Breast epithelium (tissue), 4 donors: ENCODE results near the gene LYPD4. TPM values are rescaled to one million over a fixed set of nuclear protein-coding genes. Genes with fewer than 3 reads are reported as not detected.
"Not testable (repeated sequence)": the region's sequence is repeated elsewhere in the genome, so short reads cannot be mapped to it uniquely, and the experiment has no call there.

ENCODE experiments used
- DNase-seq, 2 donors: peaks; one replicate each; pipeline ENCODE4 v3.0.0-alpha.2; 2019; ENCODE audit warnings: low spot score in 2 of 2
- H3K27ac ChIP-seq, 2 donors: fragments of 200-600 bp; sonication (generic) in 1 of 2; one replicate each; pipeline ENCODE4 v1.5.1; 2016 to 2019; ENCODE audit warnings: mild to moderate bottlenecking in 1 of 2
- H3K27me3 ChIP-seq, 2 donors: fragments of 200-600 bp; sonication (generic) in 1 of 2; one replicate each; pipeline versions ENCODE4 v1.5.1 to v1.6.0; 2017 to 2019; ENCODE audit warnings: control low read depth in 1 of 2, mild to moderate bottlenecking in 1 of 2
- H3K36me3 ChIP-seq: fragments of 200-600 bp; one replicate; pipeline ENCODE4 v1.5.1; 2019
- H3K4me1 ChIP-seq, 2 donors: fragments of 200-600 bp; sonication (generic); one replicate each; pipeline ENCODE4 v1.5.1; 2016 to 2019; ENCODE audit warnings: control low read depth in 1 of 2
- H3K4me3 ChIP-seq, 3 donors: fragments of 200-600 bp; sonication (generic); 1 replicate in 2 of 3; 2 replicates in 1 of 3; pipeline ENCODE4 v1.5.1; 2016 to 2019; ENCODE audit warnings: mild to moderate bottlenecking in 3 of 3, moderate library complexity in 2 of 3
- H3K9me3 ChIP-seq, 2 donors: fragments of 200-600 bp; sonication (generic) in 1 of 2; one replicate each; pipeline ENCODE4 v1.5.1; 2016 to 2019; ENCODE audit warnings: control low read depth in 1 of 2
- POLR2A ChIP-seq: fragments of 450-650 bp; IDR thresholded peaks from one replicate; pipeline ENCODE4 v1.6.1; 2016; ENCODE audit warnings: antibody characterized with exemption, mild to moderate bottlenecking, moderate library complexity
- POLR2AphosphoS5 ChIP-seq, 3 donors: sonication (generic); formaldehyde crosslinking; IDR thresholded peaks; one replicate each; pipeline ENCODE4 v1.6.1; 2017; ENCODE audit warnings: antibody characterized with exemption in 3 of 3
- intact Hi-C: fragments of 100-400 bp; cut with DNase I; formaldehyde crosslinking; loops from one replicate; pipeline ENCODE4 v1.15.1; 2023; ENCODE audit warnings: low total_unique reads
- total RNA-seq, 3 donors: library from RNA; depleted of rRNA; stranded (reverse); fragments of >200 nt; gene quantifications; one replicate each; pipeline ENCODE4 v1.1.0, GENCODE V29; 2016
- TF ChIP-seq, protein P1 (sequence below), 3 donors: fragments of 450-650 bp; IDR thresholded peaks; one replicate each; pipeline ENCODE4 v1.5.1; 2016 to 2017; ENCODE audit warnings: antibody characterized with exemption in 3 of 3, mild to moderate bottlenecking in 3 of 3, moderate library complexity in 3 of 3

The LYPD4 gene
- total RNA-seq, 3 donors from 2014 or later: not detected

DNA sequence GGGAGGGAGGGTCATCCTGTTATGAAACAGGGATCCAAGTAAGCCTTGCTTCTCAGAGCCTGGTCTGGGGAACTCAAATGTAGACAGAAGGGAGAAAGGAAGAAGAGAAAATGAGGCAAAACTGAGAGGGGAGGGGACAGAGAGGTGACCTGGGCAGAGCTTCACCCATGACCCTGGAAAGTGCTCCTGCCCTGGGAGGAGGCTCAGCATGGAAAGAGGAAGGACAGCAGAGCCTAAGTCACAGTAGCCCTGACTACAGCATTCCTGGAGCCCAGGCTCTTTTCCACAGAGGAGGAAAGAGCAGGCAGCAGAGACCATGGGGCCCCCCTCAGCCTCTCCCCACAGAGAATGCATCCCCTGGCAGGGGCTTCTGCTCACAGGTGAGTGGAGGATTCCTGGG, 48.1 kb downstream of the LYPD4 start, which contains the start of gene CEACAM3:
Gene CEACAM3 (plus strand): TSS at position 226 of the 400 bp plus-strand sequence. CDS start 91 bp downstream, at position 317.
- H3K27me3 ChIP-seq: no peaks in the 10 kb centered on the region
- no peaks in the 10 kb centered on the region for H3K9me3 ChIP-seq
- no peak within 1 kb of the TSS for H3K27ac ChIP-seq
- H3K36me3 ChIP-seq: no peaks in the 10 kb centered on the region
- H3K4me1 ChIP-seq: no peaks in the 10 kb centered on the region
- intact Hi-C loops: no loop called here
- no peak within 1 kb of the TSS for H3K4me3 ChIP-seq
- no peak for DNase-seq
- TF ChIP-seq POLR2A (no peak), POLR2AphosphoS5 (IDR thresholded peaks at IDR 0.05) (no peak)
- TF ChIP-seq, protein P1, sequence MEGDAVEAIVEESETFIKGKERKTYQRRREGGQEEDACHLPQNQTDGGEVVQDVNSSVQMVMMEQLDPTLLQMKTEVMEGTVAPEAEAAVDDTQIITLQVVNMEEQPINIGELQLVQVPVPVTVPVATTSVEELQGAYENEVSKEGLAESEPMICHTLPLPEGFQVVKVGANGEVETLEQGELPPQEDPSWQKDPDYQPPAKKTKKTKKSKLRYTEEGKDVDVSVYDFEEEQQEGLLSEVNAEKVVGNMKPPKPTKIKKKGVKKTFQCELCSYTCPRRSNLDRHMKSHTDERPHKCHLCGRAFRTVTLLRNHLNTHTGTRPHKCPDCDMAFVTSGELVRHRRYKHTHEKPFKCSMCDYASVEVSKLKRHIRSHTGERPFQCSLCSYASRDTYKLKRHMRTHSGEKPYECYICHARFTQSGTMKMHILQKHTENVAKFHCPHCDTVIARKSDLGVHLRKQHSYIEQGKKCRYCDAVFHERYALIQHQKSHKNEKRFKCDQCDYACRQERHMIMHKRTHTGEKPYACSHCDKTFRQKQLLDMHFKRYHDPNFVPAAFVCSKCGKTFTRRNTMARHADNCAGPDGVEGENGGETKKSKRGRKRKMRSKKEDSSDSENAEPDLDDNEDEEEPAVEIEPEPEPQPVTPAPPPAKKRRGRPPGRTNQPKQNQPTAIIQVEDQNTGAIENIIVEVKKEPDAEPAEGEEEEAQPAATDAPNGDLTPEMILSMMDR (IDR thresholded peaks at IDR 0.05): no peak

DNA sequence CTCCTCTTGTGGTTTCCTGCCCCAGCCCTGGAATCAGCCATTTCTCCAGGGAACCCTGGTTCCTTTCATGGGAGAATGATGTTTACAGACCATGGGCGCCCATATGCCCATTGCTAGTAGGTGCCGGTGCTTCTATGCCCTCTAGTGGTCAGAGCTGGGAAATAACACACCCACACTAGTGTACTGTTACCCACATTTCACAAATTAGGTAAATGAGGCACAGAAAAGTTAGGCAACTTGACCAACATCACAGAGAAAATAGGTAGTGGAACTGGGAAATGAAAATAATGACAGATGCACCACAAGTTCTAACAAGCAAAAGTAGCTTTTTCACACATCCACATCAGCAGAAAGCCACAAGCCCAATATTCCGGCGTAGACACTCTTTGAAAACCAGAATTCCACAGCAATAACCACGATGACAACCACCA, 49.4 kb downstream of the LYPD4 start:
- no peaks in the 10 kb centered on the region for H3K4me1 ChIP-seq
- H3K9me3 ChIP-seq: no peaks in the 10 kb centered on the region
- intact Hi-C loops: no loop called here
- H3K27me3 ChIP-seq: no peaks in the 10 kb centered on the region
- no peak overlapping the region for H3K4me3 ChIP-seq
- no peaks in the 10 kb centered on the region for H3K36me3 ChIP-seq
- no peak for DNase-seq
- H3K27ac ChIP-seq: no peak overlapping the region
- no peak for TF ChIP-seq POLR2AphosphoS5 (IDR thresholded peaks at IDR 0.05)
- TF ChIP-seq, protein P1 (IDR thresholded peaks at IDR 0.05): peak in 2 of 3 donors; percentile 70 to 72

DNA sequence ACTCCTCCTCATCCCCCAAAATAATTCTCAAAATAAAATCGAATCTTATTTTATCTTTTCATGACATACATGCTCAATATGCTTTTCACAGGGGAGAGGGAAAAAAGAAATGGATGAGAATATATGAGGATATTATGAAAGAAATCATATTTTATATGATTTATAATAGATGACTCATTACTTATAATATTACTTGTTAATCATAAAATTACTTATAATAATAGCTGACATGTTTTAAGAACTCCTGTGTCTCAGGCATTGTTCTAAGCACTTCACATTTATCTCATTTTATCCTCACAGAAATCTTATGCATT, 51.1 kb downstream of the LYPD4 start:
- DNase-seq: no peak
- H3K27me3 ChIP-seq: no peaks in the 10 kb centered on the region
- intact Hi-C loops: no loop called here
- H3K27ac ChIP-seq: no peak overlapping the region
- no peaks in the 10 kb centered on the region for H3K36me3 ChIP-seq
- no peaks in the 10 kb centered on the region for H3K4me1 ChIP-seq
- H3K4me3 ChIP-seq: no peak overlapping the region
- H3K9me3 ChIP-seq: no peaks in the 10 kb centered on the region
- TF ChIP-seq POLR2AphosphoS5 (IDR thresholded peaks at IDR 0.05): no peak
- TF ChIP-seq, protein P1 (IDR thresholded peaks at IDR 0.05): peak in 1 of 3 donors; percentile 2

DNA sequence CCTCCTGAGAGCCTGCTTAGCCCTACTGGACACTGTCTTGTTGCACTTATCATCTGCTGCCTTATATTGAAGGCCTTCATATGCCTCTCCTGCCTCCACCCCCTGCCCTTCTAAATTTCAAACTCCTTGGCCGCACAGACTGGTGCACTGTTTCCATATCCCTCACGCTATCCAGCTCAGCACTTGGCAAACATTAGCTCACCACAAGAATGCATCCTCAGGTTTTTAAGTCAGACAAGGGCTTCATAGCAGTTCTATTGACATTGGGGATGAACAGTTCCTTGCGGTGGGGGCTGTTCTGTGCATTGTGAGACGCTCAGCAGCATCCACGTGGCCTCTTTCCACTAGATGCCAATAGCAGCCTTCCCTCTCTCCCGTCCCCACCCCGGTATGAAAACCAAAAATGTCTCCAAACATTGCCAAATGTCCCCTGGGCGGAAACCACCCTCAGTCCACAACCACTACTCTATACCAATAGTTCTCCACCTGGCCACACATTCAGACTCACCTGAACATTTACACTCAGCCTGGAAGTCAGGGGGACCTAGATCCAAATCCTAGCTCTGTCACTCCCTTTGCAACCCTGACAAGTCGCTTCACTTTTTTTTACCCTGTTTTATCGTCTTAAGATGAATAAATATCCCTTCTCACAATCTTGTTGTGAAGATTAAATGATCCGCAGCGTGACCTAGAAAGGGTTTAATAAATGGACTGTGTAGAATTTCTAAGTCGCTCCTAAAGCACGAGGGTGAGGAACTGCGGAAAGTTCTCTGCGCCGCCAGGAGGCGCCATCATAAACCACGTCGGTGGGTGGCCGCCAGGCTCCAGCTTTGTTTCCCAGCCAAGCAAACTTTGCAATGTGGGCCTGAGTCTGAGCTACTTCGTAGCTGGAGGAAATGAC, 51.7 kb downstream of the LYPD4 start:
- Histone ChIP-seq H3K36me3 (no peaks in the 10 kb centered on the region), H3K9me3 (no peaks in the 10 kb centered on the region), H3K4me1 (no peaks in the 10 kb centered on the region), H3K27ac (peak overlapping the region in 1 of 2 donors; percentile 31), H3K4me3 (no peak overlapping the region), H3K27me3 (no peaks in the 10 kb centered on the region)
- intact Hi-C loops: no loop called here
- DNase-seq: peak; percentile 47 to 59
- no peak for TF ChIP-seq POLR2AphosphoS5 (IDR thresholded peaks at IDR 0.05)
- TF ChIP-seq, protein P1 (IDR thresholded peaks at IDR 0.05): peak; percentile 10 to 38 (median 27)
- no peak for TF ChIP-seq POLR2A

DNA sequence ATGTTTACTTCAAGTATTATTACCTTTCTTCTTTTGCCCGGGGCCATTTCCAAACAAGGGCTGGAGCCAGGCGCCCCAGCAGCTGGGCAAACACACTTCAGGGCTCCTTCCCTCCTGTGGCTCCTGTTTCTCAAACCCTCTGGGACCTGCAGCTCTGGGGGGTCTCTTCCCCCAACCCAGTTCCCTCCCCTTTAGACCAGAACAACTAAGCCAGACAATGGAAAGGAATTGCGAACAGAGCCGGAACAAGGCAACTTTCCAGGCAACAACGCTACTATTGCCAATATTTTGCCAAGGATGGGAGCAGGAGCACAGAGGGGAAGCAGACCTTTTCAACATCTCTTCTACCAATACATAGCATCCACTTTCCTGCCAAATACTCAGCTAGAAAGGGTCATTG, 55.4 kb downstream of the LYPD4 start:
- H3K9me3 ChIP-seq, H3K4me1 ChIP-seq, DNase-seq, H3K36me3 ChIP-seq, intact Hi-C loops, H3K4me3 ChIP-seq: not testable (repeated sequence)
- peak overlapping the region in 1 of 2 donors; percentile 30 for H3K27ac ChIP-seq
- peaks cover 0 to 17% of the 10 kb centered on the region in 2 donors for H3K27me3 ChIP-seq

DNA sequence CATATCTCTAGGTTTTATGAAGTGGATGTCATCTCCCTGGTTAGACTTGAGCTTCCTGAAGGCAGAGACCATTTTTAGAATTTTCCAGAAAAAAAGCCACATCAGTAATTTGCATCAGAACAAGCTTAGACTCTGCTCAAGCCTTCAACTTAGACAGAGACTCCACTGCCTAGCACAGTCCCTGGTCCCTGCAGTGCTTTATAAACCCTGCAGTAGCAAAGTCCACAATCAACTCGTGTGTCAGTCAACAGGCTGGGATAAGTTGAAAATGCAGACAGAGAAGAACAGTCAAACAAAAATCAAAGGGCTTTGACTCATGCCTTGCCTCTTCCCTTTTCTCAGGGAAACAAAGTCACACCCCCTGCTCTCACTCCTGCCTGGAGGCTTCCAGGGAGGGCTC, 56.0 kb downstream of the LYPD4 start:
- DNase-seq, H3K9me3 ChIP-seq, H3K4me1 ChIP-seq, H3K4me3 ChIP-seq, intact Hi-C loops, H3K36me3 ChIP-seq, H3K27ac ChIP-seq: not testable (repeated sequence)
- H3K27me3 ChIP-seq: peaks cover 0 to 17% of the 10 kb centered on the region in 2 donors
